ENCODE measurements around the gene ZBTB7A.

ZBTB7A gene

GRCh38 chr19:4083677-4084546 is 17.2 kb upstream of the ZBTB7A start:
- peaks cover 56% of the 10 kb centered on the region for H3K4me1 Mint-ChIP-seq
- H3K36me3 Mint-ChIP-seq: no peaks in the 10 kb centered on the region
- H3K27me3 Mint-ChIP-seq: no peaks in the 10 kb centered on the region
- peak overlapping the region; percentile 62 for H3K27ac Mint-ChIP-seq
- H3K9me3 Mint-ChIP-seq: no peaks in the 10 kb centered on the region
- peak overlapping the region; percentile 61 for H3K4me3 Mint-ChIP-seq

GRCh38 chr19:4082172-4082571 is 15.5 kb upstream of the ZBTB7A start:
- H3K27me3 Mint-ChIP-seq: no peaks in the 10 kb centered on the region
- H3K9me3 Mint-ChIP-seq: no peaks in the 10 kb centered on the region
- peaks cover 54% of the 10 kb centered on the region for H3K4me1 Mint-ChIP-seq
- no peaks in the 10 kb centered on the region for H3K36me3 Mint-ChIP-seq
- H3K27ac Mint-ChIP-seq: no peak overlapping the region
- H3K4me3 Mint-ChIP-seq: no peak overlapping the region

DNA sequence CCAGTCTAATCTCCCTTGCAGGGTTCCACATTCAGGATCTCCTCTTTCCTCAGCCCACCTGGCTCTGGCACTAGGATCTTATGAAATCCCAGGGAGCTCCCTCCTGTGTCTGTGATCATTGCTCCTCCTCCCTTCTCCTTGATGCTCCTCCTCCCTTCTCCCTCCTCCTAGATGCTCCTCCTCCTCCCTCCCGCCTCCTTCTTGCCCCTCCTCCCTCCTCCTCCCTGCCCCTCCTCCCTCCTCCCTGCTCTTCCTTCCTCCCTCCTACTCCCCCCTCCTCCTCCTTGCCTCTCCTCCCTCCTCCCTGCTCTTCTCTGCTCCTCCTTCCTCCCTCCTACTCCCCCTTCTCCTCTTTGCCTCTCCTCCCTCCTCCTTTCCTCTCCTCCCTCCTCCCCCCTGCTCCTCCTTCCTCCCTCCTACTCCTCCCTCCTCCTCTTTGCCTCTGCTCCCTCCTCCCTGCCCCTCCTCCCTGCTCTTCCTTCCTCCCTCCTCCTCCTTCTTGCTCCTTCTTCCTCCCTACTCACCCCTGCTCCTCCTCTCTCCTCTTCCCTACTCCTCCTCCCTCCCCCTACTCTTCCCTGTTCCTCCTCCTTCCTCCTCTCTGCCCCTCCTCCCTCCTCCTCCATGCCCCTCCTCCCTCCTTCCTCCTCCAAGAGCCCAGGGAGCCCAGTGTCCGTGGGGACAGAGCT is 14.9 kb upstream of the ZBTB7A start:
- Mint-ChIP-seq H3K9me3 (no peaks in the 10 kb centered on the region), H3K27ac (no peak overlapping the region), H3K27me3 (no peaks in the 10 kb centered on the region), H3K36me3 (no peaks in the 10 kb centered on the region), H3K4me1 (peaks cover 55% of the 10 kb centered on the region), H3K4me3 (no peak overlapping the region)

DNA sequence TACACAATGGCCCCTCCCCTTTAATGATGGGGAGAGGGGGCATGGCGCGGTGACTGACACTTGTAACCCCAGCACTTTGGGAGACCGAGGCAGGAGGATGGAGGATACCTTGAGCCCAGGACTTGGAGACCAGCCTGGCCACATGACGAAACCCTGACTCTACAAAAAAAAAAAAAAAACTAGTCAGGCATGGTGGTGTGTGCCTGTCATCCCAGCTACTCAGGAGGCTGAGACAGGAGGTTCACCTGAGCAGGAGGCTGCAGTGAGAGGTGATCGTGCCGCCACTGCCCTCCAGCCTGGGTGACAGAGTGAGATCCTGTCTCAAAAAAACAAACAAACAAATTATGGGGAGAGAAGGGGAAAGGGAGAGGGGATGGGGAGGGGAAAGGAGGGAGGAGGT is 13.8 kb upstream of the ZBTB7A start:
- Mint-ChIP-seq H3K36me3 (no peaks in the 10 kb centered on the region), H3K4me3 (no peak overlapping the region), H3K9me3 (no peaks in the 10 kb centered on the region), H3K27me3 (no peaks in the 10 kb centered on the region), H3K4me1 (peaks cover 46% of the 10 kb centered on the region), H3K27ac (no peak overlapping the region)

GRCh38 chr19:4077800-4078684 is 11.3 kb upstream of the ZBTB7A start:
- Mint-ChIP-seq H3K9me3 (no peaks in the 10 kb centered on the region), H3K4me1 (peaks cover 33% of the 10 kb centered on the region), H3K27me3 (no peaks in the 10 kb centered on the region), H3K27ac (peak overlapping the region; percentile 88), H3K4me3 (peak overlapping the region; percentile 78), H3K36me3 (no peaks in the 10 kb centered on the region)

GRCh38 chr19:4077007-4077374 is 10.3 kb upstream of the ZBTB7A start:
- no peak overlapping the region for H3K4me3 Mint-ChIP-seq
- H3K27ac Mint-ChIP-seq: peak overlapping the region; percentile 76

DNA sequence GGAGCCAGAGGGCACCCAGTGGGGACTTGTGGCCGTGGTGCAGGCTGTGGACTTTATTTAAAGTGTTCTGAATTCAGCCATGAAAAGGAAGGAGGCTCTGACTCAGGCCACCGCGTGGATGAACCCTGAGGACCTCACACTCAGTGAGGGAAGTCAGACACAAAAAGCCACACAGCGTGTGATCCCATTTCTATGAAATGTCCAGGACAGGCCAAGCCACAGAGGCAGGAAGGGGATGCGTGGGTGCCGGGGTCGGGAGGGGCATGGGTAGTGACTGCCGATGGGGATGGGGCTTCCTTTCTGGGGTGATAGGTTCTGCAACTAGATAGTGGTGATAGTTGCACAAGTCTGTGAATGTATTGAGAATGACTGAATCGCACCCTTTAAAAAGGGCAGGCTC is 8.7 kb upstream of the ZBTB7A start:
- H3K4me3 Mint-ChIP-seq: peak overlapping the region; percentile 58
- H3K27me3 Mint-ChIP-seq: no peaks in the 10 kb centered on the region
- no peaks in the 10 kb centered on the region for H3K36me3 Mint-ChIP-seq
- peak overlapping the region; percentile 12 for H3K27ac Mint-ChIP-seq
- no peaks in the 10 kb centered on the region for H3K9me3 Mint-ChIP-seq
- peaks cover 30% of the 10 kb centered on the region for H3K4me1 Mint-ChIP-seq

More at GRCh38 chr19:4077007-4077374, 10.3 kb upstream of the ZBTB7A start:
- Mint-ChIP-seq H3K4me1 (peaks cover 30% of the 10 kb centered on the region), H3K27me3 (no peaks in the 10 kb centered on the region), H3K36me3 (no peaks in the 10 kb centered on the region), H3K9me3 (no peaks in the 10 kb centered on the region)

GRCh38 chr19:4071610-4072009 is 4.9 kb upstream of the ZBTB7A start:
- Mint-ChIP-seq H3K36me3 (no peaks in the 10 kb centered on the region), H3K4me1 (peaks cover 27% of the 10 kb centered on the region), H3K4me3 (no peak overlapping the region), H3K9me3 (no peaks in the 10 kb centered on the region), H3K27me3 (no peaks in the 10 kb centered on the region), H3K27ac (no peak overlapping the region)

GRCh38 chr19:4069331-4069959 is 2.7 kb upstream of the ZBTB7A start:
- peaks cover 21% of the 10 kb centered on the region for H3K4me1 Mint-ChIP-seq
- no peak overlapping the region for H3K27ac Mint-ChIP-seq
- no peaks in the 10 kb centered on the region for H3K9me3 Mint-ChIP-seq
- H3K27me3 Mint-ChIP-seq: no peaks in the 10 kb centered on the region
- H3K36me3 Mint-ChIP-seq: no peaks in the 10 kb centered on the region
- peak overlapping the region; percentile 62 for H3K4me3 Mint-ChIP-seq

- H3K4me3 Mint-ChIP-seq: peak overlapping the region; percentile 88
- peaks cover 2% of the 10 kb centered on the region for H3K36me3 Mint-ChIP-seq
- H3K27me3 Mint-ChIP-seq: no peaks in the 10 kb centered on the region
- H3K9me3 Mint-ChIP-seq: no peaks in the 10 kb centered on the region
- peaks cover 25% of the 10 kb centered on the region for H3K4me1 Mint-ChIP-seq
- H3K27ac Mint-ChIP-seq: peak overlapping the region; percentile 80
These were observed 1.6 kb upstream of the ZBTB7A start for GRCh38 chr19:4068047-4068966.

GRCh38 chr19:4067396-4068046 is 822 bp upstream of the ZBTB7A start:
- H3K4me3 Mint-ChIP-seq: peak overlapping the region; percentile 88
- H3K27ac Mint-ChIP-seq: peak overlapping the region; percentile 80
- H3K27me3 Mint-ChIP-seq: no peaks in the 10 kb centered on the region
- peaks cover 2% of the 10 kb centered on the region for H3K36me3 Mint-ChIP-seq
- H3K9me3 Mint-ChIP-seq: no peaks in the 10 kb centered on the region
- peaks cover 28% of the 10 kb centered on the region for H3K4me1 Mint-ChIP-seq

DNA sequence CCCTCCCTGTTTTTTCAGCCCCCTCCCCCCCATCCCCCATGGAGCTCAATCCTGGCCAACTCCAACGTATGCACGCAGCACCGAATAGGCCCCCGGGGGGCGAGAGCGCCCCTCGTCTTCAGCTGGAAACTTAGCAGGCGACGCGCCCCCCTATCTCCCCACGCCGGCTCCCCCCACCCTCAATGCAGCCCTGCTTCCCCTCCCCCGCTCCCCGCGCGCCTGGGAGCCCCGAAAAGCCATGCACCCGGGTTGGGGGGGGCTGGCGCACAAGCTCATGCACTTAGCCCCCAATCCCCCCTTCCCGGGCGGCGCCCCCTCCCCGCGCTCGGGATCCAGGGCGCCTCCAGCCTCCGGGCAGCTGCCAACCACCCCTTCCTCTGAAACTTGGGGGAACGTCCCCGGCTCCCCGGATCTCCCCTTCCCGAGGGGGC is 508 bp downstream of the ZBTB7A start:
- Mint-ChIP-seq H3K27me3 (no peaks in the 10 kb centered on the region), H3K4me3 (peak overlapping the region; percentile 39), H3K4me1 (peaks cover 31% of the 10 kb centered on the region), H3K36me3 (peaks cover 2% of the 10 kb centered on the region), H3K27ac (no peak overlapping the region), H3K9me3 (no peaks in the 10 kb centered on the region)

- peaks cover 2% of the 10 kb centered on the region for H3K36me3 Mint-ChIP-seq
- H3K4me3 Mint-ChIP-seq: peak overlapping the region; percentile 39
- no peaks in the 10 kb centered on the region for H3K9me3 Mint-ChIP-seq
- no peak overlapping the region for H3K27ac Mint-ChIP-seq
- H3K27me3 Mint-ChIP-seq: no peaks in the 10 kb centered on the region
- peaks cover 31% of the 10 kb centered on the region for H3K4me1 Mint-ChIP-seq
These were observed 1.1 kb downstream of the ZBTB7A start for GRCh38 chr19:4065430-4066175.
